Activated naive CD4-positive, alpha-beta T cell treated with anti-CD3 and anti-CD28 coated beads for 36 hours (primary cell): Measurements from ENCODE around the gene UMAD1. TPM values are rescaled to one million over a fixed set of nuclear protein-coding genes. Genes with fewer than 3 reads are reported as not detected.
"Not testable (repeated sequence)": the region's sequence is repeated elsewhere in the genome, so short reads cannot be mapped to it uniquely, and the experiment has no call there.

Experiments used
- CTCF ChIA-PET: fragments of 350-600 bp; sonication (Branson Sonifier 250); formaldehyde crosslinking; loops from one replicate; lab custom pipeline; 2021; ENCODE audit warnings: antibody characterized with exemption; lab: Charles Lee
- DNase-seq: peaks from one replicate; pipeline ENCODE4 v3.0.0-alpha.2; 2020
- H3K27ac Mint-ChIP-seq: one replicate; pipeline ENCODE4 v1.8.0; 2021; ENCODE audit warnings: mild to moderate bottlenecking, mixed read lengths
- H3K27me3 Mint-ChIP-seq: one replicate; pipeline ENCODE4 v1.8.0; 2021; ENCODE audit warnings: low read depth, mixed read lengths
- H3K36me3 Mint-ChIP-seq: one replicate; pipeline ENCODE4 v1.8.0; 2021; ENCODE audit warnings: low read depth, mixed read lengths
- H3K4me1 Mint-ChIP-seq: one replicate; pipeline ENCODE4 v1.8.0; 2021; ENCODE audit warnings: low read depth, mixed read lengths
- H3K4me3 Mint-ChIP-seq: one replicate; pipeline ENCODE4 v1.8.0; 2021; ENCODE audit warnings: mild to moderate bottlenecking, moderate library complexity, mixed read lengths
- H3K9me3 Mint-ChIP-seq: one replicate; pipeline ENCODE4 v1.8.0; 2021; ENCODE audit warnings: mixed read lengths
- intact Hi-C: fragments of 100-400 bp; cut with micrococcal nuclease; formaldehyde crosslinking; loops from one replicate; pipeline ENCODE4 v1.15.1; 2023
- total RNA-seq, 2 experiments: library from RNA; stranded (reverse); gene quantifications; one replicate each; pipeline ENCODE4 v1.2.3, GENCODE V29; 2021

UMAD1 gene
- total RNA-seq, 2 experiments from 2014 or later: 13.8 to 14.3 TPM

DNA sequence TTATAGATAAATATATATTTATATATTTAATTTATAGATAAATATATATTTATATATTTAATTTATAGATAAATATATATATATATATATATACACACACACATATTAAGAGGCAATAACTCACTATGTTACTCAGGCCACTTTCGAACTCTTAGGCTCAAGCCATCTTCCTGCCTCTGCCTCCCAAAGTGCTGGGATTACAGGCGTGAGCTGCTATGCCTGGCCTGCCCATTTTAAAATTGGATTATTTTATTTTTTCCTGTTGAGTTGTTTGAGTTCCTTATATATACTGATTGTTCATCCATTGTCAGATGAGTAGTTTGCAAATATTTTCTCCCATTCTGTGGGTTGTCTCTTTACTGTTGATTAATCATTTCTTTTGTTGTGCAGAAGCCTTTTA lies 39.1 kb downstream of the UMAD1 start:
- CTCF ChIA-PET: interaction anchor here (2.4 to 3.1 kb wide), 2 partner anchors 81 to 88 kb away, joined by 6 to 50 read pairs; no protein-coding TSS in a partner anchor
- Mint-ChIP-seq H3K36me3 (peaks cover 19% of the 10 kb centered on the region), H3K4me1 (peaks cover 33% of the 10 kb centered on the region)
- H3K4me3 Mint-ChIP-seq, H3K27me3 Mint-ChIP-seq, intact Hi-C loops, DNase-seq, H3K9me3 Mint-ChIP-seq, H3K27ac Mint-ChIP-seq: not testable (repeated sequence)

DNA sequence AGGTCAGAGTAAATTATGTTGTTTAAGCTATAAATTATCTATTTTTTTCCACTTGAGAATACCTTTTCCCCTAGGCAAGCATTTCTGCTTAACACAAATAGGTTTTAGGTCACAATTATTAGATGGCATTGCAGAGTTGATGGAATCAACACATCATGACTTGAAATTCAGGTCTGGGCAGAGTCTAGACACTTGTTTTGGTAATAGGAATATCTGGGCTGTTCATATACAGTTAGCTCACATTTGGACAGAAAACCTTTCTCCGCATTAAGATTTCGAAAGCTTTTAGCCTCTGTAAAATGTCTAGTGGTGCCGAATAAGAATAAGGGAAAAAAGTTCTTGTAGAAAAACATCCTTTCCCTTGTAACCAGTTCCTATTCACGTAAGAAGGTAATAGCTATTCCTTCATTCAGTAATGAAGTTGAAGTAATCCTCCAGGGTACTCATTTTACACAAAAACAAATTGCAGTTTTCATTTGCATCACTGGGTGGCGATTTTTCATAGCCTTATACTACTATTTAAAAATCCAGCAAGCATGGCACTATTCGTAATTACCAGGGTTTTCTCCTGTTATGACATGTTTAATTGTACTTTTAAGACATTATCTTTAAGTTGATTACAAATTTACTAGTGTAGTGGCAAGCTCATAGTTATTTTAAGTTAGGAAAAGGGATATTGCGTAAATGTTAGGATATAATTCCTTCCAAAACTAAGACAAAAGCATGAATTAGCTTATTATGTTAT lies 40.8 kb downstream of the UMAD1 start:
- CTCF ChIA-PET: interaction anchor here (0.6 to 3.1 kb wide), 38 partner anchors 8 to 577 kb away, joined by 3 to 50 read pairs (median 4); partner anchors contain the start of gene RPA3
- intact Hi-C loops: loop anchor here (1.0 kb wide), 7 partner anchors 38 to 615 kb away; no protein-coding TSS in a partner anchor
- Mint-ChIP-seq H3K27ac (peak overlapping the region; percentile 9), H3K4me3 (no peak overlapping the region), H3K4me1 (peaks cover 36% of the 10 kb centered on the region), H3K9me3 (peaks cover 8% of the 10 kb centered on the region), H3K36me3 (peaks cover 7% of the 10 kb centered on the region), H3K27me3 (no peaks in the 10 kb centered on the region)
- peak; percentile 66 for DNase-seq

GRCh38 chr7:7681936-7682329 lies 41.4 kb downstream of the UMAD1 start:
- DNase-seq: no peak
- intact Hi-C loops: loop anchor here (1.0 kb wide), 7 partner anchors 37 to 614 kb away; no protein-coding TSS in a partner anchor
- Mint-ChIP-seq H3K9me3 (peaks cover 8% of the 10 kb centered on the region), H3K27ac (no peak overlapping the region), H3K27me3 (no peaks in the 10 kb centered on the region), H3K4me1 (peaks cover 41% of the 10 kb centered on the region), H3K4me3 (no peak overlapping the region), H3K36me3 (peaks cover 7% of the 10 kb centered on the region)
- CTCF ChIA-PET: interaction anchor here (0.6 to 3.1 kb wide), 33 partner anchors 9 to 540 kb away, joined by 3 to 50 read pairs (median 4); partner anchors contain the start of gene RPA3

- Mint-ChIP-seq H3K4me1 (peaks cover 46% of the 10 kb centered on the region), H3K36me3 (peaks cover 3% of the 10 kb centered on the region), H3K9me3 (peaks cover 3% of the 10 kb centered on the region), H3K27ac (no peak overlapping the region), H3K27me3 (no peaks in the 10 kb centered on the region), H3K4me3 (no peak overlapping the region)
- CTCF ChIA-PET: interaction anchor here (0.9 to 2.6 kb wide), 4 partner anchors 10 to 507 kb away, joined by 3 to 22 read pairs (median 14); no protein-coding TSS in a partner anchor
- no peak for DNase-seq
- intact Hi-C loops: no loop called here
Observed at GRCh38 chr7:7682861-7683260, 42.3 kb downstream of the UMAD1 start.

DNA sequence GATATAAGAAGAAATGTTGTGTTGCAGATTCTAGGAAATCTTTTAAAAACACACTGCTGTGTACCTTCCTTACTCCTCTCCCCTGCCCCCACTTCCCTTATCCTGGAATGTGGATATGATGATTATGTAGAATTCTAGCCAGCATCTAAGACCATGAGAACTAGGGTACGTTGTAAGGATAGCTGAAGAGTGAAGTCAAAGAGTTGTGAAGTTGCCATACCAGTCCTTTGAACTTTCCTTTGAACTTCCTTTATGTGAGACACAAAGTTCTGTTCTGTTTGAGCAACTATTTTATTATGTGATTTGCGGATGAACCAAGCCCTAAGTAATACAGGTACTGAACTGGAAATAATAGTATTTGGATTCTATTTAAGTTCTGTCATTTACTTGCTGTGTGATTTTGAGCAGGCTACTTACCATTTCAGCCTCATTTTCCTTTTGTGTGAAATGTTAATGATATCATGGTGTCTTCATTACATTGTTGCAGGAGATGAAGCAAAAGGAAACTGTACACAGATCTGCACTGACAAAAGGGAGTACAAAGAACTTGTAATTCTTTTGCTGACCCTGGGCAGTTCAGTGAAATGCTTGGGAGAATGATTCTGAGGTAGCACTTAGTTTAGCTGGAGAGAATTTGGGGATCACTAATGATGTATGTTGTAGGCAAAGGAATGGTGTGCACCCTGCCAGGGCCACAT lies 46.4 kb downstream of the UMAD1 start:
- Mint-ChIP-seq H3K4me1 (peaks cover 33% of the 10 kb centered on the region), H3K36me3 (peaks cover 2% of the 10 kb centered on the region), H3K27ac (no peak overlapping the region), H3K4me3 (no peak overlapping the region), H3K27me3 (no peaks in the 10 kb centered on the region), H3K9me3 (no peaks in the 10 kb centered on the region)
- no peak for DNase-seq
- intact Hi-C loops: no loop called here
- CTCF ChIA-PET: interaction anchor here (0.6 to 2.0 kb wide), 2 partner anchors 33 to 276 kb away, joined by 3 to 4 read pairs; no protein-coding TSS in a partner anchor

GRCh38 chr7:7687800-7688199 lies 47.2 kb downstream of the UMAD1 start:
- Mint-ChIP-seq H3K4me3 (no peak overlapping the region), H3K27ac (no peak overlapping the region), H3K9me3 (no peaks in the 10 kb centered on the region), H3K27me3 (no peaks in the 10 kb centered on the region), H3K4me1 (peaks cover 25% of the 10 kb centered on the region), H3K36me3 (peaks cover 4% of the 10 kb centered on the region)
- CTCF ChIA-PET: interaction anchor here (0.5 kb wide), 1 partner anchor 31 kb away, joined by 4 read pairs; no protein-coding TSS in a partner anchor
- no peak for DNase-seq
- intact Hi-C loops: no loop called here

GRCh38 chr7:7688310-7688709 lies 47.8 kb downstream of the UMAD1 start:
- intact Hi-C loops: no loop called here
- Mint-ChIP-seq H3K27ac (no peak overlapping the region), H3K9me3 (no peaks in the 10 kb centered on the region), H3K27me3 (no peaks in the 10 kb centered on the region), H3K4me1 (peaks cover 21% of the 10 kb centered on the region), H3K36me3 (peaks cover 4% of the 10 kb centered on the region), H3K4me3 (no peak overlapping the region)
- DNase-seq: no peak
- CTCF ChIA-PET: interaction anchor here (0.5 kb wide), 1 partner anchor 31 kb away, joined by 4 read pairs; no protein-coding TSS in a partner anchor

- Mint-ChIP-seq H3K27ac (no peak overlapping the region), H3K4me3 (no peak overlapping the region), H3K4me1 (peaks cover 21% of the 10 kb centered on the region), H3K27me3 (no peaks in the 10 kb centered on the region), H3K36me3 (peaks cover 4% of the 10 kb centered on the region), H3K9me3 (no peaks in the 10 kb centered on the region)
- intact Hi-C loops: no loop called here
- CTCF ChIA-PET: interaction anchor here (2.7 kb wide), 1 partner anchor 8 kb away, joined by 13 read pairs; no protein-coding TSS in a partner anchor
- no peak for DNase-seq
Observed at GRCh38 chr7:7688956-7689355, 48.4 kb downstream of the UMAD1 start.

- no peak for DNase-seq
- intact Hi-C loops: no loop called here
- H3K4me1 Mint-ChIP-seq: peaks cover 5% of the 10 kb centered on the region
- no peak overlapping the region for H3K4me3 Mint-ChIP-seq
- H3K36me3 Mint-ChIP-seq: peaks cover 15% of the 10 kb centered on the region
- CTCF ChIA-PET: interaction anchor here (1.4 to 2.4 kb wide), 2 partner anchors 12 to 497 kb away, joined by 4 to 14 read pairs; no protein-coding TSS in a partner anchor
- H3K27me3 Mint-ChIP-seq: no peaks in the 10 kb centered on the region
- H3K27ac Mint-ChIP-seq: no peak overlapping the region
- no peaks in the 10 kb centered on the region for H3K9me3 Mint-ChIP-seq
Observed at GRCh38 chr7:7693881-7694280, 53.3 kb downstream of the UMAD1 start.

DNA sequence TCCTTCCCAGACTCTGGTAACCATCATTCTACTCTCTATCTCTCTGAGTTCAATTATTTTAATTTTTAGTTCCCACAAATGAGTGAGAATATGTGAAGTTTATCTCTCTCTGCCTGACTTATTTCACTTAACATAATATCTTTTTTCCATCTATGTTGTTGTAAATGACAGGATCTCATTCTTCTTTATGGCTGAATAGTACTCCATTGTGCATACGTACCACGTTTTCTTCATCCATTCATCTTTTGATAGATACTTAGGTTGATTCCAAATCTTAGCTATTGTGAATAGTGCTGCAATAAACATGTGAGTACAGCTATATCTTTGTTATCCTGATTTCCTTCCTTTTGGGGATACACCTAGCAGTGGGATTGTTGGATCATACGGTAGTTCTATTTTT lies 54.0 kb downstream of the UMAD1 start:
- Mint-ChIP-seq H3K4me1 (peaks cover 5% of the 10 kb centered on the region), H3K27me3 (no peaks in the 10 kb centered on the region), H3K9me3 (no peaks in the 10 kb centered on the region), H3K27ac (no peak overlapping the region), H3K36me3 (peaks cover 15% of the 10 kb centered on the region), H3K4me3 (no peak overlapping the region)
- no peak for DNase-seq
- intact Hi-C loops: no loop called here
- CTCF ChIA-PET: no interaction called here

DNA sequence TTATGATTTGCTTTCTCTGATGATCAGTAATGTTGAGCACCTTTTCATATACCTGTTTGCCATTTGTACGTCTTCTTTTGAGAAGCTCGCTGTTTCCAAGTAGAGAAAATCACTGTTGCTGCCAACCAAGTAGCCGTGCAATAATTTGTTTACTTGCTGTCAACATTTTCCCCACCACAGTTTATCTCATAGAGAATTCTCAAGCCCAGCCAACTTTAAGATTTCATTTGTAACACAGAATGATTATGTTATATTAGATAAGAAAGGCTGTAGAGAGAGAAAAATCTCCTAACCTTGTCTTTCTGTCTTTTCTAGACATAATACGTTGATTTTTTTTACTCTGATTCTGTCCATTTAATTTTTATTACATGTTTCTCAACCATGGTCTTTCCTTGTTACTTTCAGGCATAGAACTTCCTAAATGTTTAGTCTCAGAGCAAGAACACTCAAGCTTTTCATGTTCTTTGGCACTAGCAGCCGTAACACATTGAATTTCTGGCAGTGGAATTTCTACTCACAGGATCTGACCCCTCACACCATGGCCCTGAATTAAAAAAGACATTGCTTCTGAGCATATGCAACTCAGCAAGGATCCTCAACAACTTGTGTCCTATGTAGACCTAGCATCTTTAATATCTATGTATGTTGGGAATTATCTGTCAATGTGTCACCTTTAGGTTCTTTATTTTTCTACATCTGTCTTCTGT lies 54.7 kb downstream of the UMAD1 start:
- peaks cover 5% of the 10 kb centered on the region for H3K4me1 Mint-ChIP-seq
- no peaks in the 10 kb centered on the region for H3K27me3 Mint-ChIP-seq
- no peak overlapping the region for H3K27ac Mint-ChIP-seq
- no peak for DNase-seq
- H3K36me3 Mint-ChIP-seq: peaks cover 15% of the 10 kb centered on the region
- H3K9me3 Mint-ChIP-seq: no peaks in the 10 kb centered on the region
- H3K4me3 Mint-ChIP-seq: no peak overlapping the region
- intact Hi-C loops: no loop called here
- CTCF ChIA-PET: interaction anchor here (1.5 to 2.0 kb wide), 2 partner anchors 13 to 14 kb away, joined by 4 to 6 read pairs; no protein-coding TSS in a partner anchor
